GM21360 (cell line): Measurements from ENCODE around the gene MFSD12.

Experiments used
- ATAC-seq: cut with Tn5 transposase; IDR thresholded peaks from one replicate; pipeline ENCODE4 v1.9.1; 2021; ENCODE audit warnings: mild to moderate bottlenecking, moderate library complexity; ENCODE audit not compliant: unreplicated experiment

MFSD12 gene

GRCh38 chr19:3563709-3564524 lies 6.5 kb upstream of the MFSD12 start:
- ATAC-seq, result no peak

GRCh38 chr19:3556978-3557460 lies 367 bp downstream of the MFSD12 start:
- ATAC-seq, result peak; percentile 13

DNA sequence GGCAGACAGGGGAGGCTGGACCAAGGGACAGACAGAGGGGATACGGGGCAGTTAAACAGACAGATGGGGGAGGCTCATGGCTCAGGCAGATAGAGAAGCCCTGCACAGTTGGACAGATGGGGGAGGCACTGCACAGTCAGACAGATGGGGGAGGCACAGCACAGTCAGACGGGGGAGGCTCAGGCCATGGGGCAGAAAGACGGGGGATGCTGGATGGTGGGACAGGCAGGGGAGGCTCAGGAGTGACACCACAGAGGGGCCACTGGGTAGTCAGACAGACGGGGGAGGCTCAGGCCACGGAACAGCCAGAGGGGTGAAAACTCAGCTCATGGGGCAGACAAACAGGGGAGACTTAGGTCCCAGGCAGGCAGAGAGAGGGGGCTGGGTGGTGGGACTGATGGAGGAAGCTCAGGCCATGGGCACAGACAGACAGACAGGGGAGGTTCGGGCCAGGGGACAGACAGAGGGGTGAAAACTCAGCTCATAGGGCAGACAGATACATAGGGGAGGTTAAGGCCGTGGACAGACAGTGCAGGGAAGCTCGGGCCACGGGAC lies 886 bp downstream of the MFSD12 start:
- no peak for ATAC-seq

DNA sequence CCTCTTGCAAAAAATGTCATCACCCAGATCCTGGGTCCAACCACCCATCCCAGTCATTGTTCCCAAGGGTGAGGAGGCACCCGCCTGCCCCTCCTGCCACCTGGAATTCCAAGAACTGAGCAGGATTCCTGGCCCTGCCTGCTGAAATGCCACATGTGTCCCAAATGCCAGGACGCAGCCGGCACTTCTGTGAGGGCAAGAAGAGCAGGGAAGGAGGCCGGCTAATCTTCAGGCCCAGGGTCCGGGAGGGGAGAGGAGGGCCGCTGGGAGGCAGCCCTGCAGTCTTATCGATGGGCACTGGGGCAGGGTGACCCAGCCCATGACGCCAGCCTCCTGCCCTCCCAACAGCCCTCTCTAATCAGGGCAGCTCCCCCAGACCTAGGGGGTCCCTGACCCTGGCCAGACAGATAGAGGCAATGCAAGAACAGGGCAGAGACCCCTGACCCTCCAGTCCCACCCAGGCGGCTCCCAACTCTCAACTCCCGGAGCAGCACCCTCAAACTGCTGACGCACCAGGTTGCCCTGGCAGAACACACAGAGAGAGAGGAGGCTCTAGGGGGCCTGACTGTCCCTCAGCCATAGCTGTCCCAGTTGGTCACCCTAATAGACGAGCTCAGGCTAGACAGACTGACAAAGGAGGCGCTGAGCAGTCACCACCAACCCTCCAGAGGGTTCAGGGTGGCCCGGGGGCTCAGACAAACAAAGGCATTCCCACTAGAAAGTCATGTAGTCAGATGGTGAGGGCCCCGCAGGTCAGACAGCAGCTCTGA lies 1.5 kb downstream of the MFSD12 start:
- ATAC-seq, result no peak

- no peak for ATAC-seq
Observed at GRCh38 chr19:3554254-3555083, 2.9 kb downstream of the MFSD12 start.

DNA sequence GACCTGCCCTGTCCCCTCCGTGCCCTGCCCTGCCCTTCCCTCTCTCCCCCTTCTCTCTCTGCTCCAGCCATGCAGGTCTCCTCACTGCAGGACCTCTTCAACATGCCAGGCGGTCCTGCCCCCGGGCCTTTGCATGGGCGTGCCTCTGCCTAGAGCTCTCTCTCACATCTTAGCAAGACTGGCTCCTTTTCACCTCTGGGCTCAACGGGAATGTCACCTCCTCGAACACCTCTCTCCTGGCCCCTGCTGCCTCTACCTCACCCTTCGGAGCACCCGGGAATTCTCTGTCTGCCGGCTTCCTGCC lies 5.6 kb downstream of the MFSD12 start:
- ATAC-seq, result no peak

- no peak for ATAC-seq
Observed at GRCh38 chr19:3550947-3551791, 6.2 kb downstream of the MFSD12 start.

DNA sequence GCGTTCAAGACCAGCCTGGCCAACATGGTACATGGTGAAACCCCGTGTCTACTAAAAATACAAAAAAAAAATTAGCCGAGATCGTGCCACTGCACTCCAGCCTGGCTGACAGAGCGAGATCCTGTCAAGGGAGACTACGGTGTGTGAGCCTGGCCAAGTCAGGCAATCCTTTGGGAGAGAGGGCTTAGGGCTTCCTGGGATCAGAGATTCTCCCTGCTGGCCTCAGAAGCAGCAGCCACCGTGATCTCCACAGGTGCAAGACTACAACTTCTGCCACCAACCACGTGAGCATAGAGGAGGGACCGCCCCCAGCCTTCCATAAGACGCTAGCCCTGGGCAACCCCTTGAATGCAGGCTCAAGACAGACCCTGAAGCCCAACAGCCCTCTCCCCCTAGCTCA lies 7.6 kb downstream of the MFSD12 start:
- no peak for ATAC-seq

- ATAC-seq, result no peak
Observed at GRCh38 chr19:3548606-3549005, 8.8 kb downstream of the MFSD12 start.

GRCh38 chr19:3547767-3548282 lies 9.6 kb downstream of the MFSD12 start:
- ATAC-seq, result no peak

- no peak for ATAC-seq
Observed at GRCh38 chr19:3547301-3547731, 10.1 kb downstream of the MFSD12 start.

DNA sequence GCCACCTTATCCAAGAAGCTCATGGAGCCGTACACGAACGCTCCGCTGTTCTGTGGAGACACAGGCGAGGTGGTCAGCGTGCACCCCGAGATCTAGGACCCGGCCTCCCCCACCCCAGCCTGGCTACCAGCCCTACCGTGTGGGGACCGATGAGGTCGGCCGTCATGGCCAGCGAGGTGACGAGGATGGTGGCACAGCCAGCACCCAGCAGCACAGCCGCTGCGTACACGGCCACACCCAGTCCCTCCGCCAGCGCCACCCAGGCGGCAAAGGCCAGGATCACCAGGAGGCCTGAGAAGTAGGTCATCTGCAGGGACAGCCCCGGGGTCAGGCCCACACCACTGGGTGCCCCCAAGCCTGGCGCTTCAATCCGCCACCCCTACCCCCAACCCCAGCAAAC lies 11.3 kb downstream of the MFSD12 start:
- no peak for ATAC-seq

GRCh38 chr19:3545669-3546034 lies 11.7 kb downstream of the MFSD12 start:
- no peak for ATAC-seq

DNA sequence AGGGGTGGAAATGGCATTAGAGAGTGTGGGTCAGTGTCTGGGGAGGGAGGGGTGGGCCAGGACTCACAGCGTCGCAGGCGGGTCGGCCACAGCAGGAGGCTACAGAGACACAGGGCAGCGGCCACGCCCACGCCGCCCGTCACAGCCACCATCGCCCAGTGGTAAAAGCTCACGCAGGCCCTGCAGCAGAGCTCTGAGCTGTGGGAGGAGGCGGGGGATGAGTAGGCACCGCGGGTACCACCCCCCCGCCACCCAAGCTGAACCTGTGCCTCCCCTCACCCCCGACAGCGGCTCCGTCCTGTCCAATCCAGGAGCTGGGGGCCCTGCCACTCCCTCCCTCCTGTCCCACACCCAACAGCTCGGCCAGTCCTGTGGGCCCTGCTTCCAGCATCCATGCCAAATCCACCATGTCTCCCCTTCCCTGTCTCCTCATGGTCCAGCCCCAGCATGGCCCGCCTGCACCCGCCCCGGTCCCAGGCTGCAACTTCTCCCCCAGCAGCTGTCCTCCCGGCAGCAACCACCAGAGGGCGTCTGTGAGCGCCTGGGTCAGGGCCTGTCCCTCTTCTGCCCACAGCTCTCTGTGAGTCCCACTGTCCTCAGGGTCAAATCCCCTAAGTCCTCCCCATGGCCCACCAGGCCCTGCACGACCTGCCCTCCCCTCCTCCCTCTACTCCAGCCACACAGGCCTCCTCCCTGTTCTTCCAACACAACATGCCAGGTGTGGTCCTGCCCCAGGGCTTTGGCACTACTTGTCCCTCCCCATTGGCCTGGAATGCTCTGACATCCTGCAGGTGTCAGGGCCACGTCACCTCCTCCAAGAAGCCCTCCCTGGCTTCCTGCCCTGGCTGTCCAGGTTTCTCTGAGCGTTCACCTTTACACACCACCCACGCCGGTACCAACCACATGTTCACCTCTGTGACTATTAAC lies 12.4 kb downstream of the MFSD12 start:
- no peak for ATAC-seq

DNA sequence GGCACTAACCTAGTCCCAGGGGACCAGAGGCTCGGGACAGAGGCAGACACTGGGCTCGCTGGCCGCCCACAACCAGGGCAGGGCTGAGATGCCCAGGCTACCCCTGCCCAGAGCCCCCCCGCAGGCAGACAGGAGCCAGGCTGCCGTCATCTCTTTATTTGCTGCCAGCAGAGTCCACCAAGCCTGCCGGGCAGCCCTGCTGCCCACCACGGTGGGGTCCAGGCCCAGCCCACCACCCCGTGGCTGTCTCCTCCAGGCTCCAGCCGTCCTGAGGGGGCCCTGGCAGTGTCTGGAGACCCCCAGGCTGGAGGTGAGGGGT lies 13.4 kb downstream of the MFSD12 start:
- no peak for ATAC-seq

DNA sequence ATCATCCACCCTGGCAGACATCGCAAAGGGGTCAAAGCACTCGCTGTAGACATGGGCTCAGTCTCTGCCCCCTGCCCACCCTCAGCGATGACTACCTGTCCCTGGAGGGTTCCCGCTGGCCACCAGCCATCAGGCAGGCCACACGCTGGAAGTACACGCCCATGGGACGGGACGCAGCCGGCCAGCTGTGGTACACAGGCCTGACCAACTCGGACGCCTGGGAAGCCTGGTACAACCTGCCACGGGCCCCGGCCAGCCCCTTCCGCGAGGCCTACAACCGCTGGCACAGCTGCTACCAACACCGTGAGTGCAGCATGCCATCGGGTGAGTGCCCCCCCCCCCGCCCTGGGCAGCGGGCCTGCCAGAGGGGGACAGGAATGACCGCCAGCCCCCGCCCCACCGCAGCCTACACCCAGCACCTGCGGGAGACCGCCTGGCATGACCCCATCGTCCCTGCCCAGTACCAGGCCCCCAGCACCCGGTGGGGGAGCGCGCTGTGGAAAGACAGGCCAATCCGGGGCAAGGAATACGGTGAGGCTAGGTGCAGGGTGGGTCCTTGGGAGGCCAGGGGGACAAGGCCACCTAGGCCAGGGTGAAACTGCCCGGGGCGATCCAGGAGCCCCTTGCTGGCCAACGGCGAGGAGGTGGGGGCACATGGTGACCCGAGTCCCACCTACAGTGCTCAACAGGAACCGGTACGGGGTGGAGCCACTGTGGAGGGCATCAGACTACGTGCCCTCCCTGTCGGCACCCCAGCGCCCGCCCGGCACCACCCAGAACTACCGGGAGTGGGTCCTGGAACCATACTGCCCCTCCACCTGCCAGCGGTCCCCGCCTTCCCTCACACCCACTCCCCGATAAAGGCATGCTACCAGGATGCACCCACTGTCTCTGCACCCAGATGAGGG lies 14.0 kb downstream of the MFSD12 start:
- no peak for ATAC-seq

DNA sequence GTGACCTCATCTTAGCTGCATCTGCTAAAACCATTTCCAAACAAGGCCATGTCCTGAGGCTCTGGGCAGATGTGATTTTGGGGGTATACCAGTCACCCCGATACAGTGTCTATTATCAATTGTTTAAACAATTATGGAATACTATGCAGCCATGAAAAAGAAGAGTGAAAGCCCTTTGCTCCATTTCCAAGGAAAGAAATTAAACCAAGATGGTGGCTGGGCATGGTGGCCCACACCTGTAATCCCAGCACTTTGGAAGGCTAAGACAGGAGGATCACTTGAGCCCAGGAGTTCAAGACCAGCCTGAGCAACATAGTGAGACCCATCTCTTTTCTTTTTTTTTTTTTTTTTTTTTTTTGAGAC lies 17.6 kb downstream of the MFSD12 start:
- ATAC-seq, result no peak
